B cell (primary cell): ENCODE data around the gene EDARADD. TPM values are rescaled to one million over a fixed set of nuclear protein-coding genes. Genes with fewer than 3 reads are reported as not detected.

Source experiments
- ATAC-seq: fragments of 200-7000 bp; cut with Tn5 transposase; one replicate; pipeline ENCODE4 v1.10.0; 2021; ENCODE audit warnings: low read depth, mild to moderate bottlenecking, moderate number of reproducible peaks, moderate library complexity
- CTCF ChIA-PET: fragments of 350-600 bp; sonication (Branson Sonifier 250); formaldehyde crosslinking; loops from one replicate; lab custom pipeline; 2021; ENCODE audit warnings: antibody characterized with exemption, inconsistent platforms; lab: Charles Lee
- POLR2A ChIA-PET: fragments of 350-600 bp; sonication (Branson Sonifier 250); formaldehyde crosslinking; loops from one replicate; lab custom pipeline; 2021; ENCODE audit warnings: antibody characterized with exemption; lab: Charles Lee
- DNase-seq: peaks from one replicate; pipeline ENCODE4 v3.0.0; 2013
- H2AFZ ChIP-seq: 2 replicates; pipeline ENCODE4 v1.6.1; 2012; ENCODE audit warnings: mild to moderate bottlenecking, low read depth, low read length; ENCODE audit not compliant: insufficient read depth, poor library complexity, severe bottlenecking
- H3K27ac ChIP-seq, 2 donors: 1 replicate in 1 of 2; 2 replicates in 1 of 2; pipeline ENCODE4 v1.5.1; 2012 to 2013; ENCODE audit warnings: low read length in 2 of 2, mild to moderate bottlenecking in 2 of 2, moderate library complexity in 1 of 2
- H3K27me3 ChIP-seq, 4 experiments: fragments of 200-600 bp in 1 of 4; sonication (generic) in 1 of 4; replicated peaks in 1 of 4; 1 replicate in 2 of 4; 2 replicates in 2 of 4; pipeline versions ENCODE4 v1.6.1 to v1.7.0; 2013 to 2016; ENCODE audit warnings: low read length in 3 of 4, mild to moderate bottlenecking in 2 of 4, mixed read lengths in 1 of 4, moderate library complexity in 1 of 4; ENCODE audit not compliant: insufficient read depth in 4 of 4, control insufficient read depth in 3 of 4; ENCODE audit errors: control extremely low read depth in 1 of 4
- H3K36me3 ChIP-seq, 2 experiments: replicated peaks in 1 of 2; 1 replicate in 1 of 2; 2 replicates in 1 of 2; pipeline versions ENCODE4 v1.6.1 to v1.7.1; 2013; ENCODE audit warnings: low read length in 1 of 2; ENCODE audit not compliant: insufficient read depth in 2 of 2, control insufficient read depth in 1 of 2; ENCODE audit errors: control extremely low read depth in 1 of 2, extremely low read depth in 1 of 2
- H3K4me1 ChIP-seq, 2 donors: fragments of 200-600 bp in 1 of 2; sonication (generic) in 1 of 2; 1 replicate in 1 of 2; 2 replicates in 1 of 2; pipeline versions ENCODE4 v1.5.1 to v1.6.1; 2013 to 2017; ENCODE audit warnings: low read length in 2 of 2; ENCODE audit not compliant: control insufficient read depth in 2 of 2, insufficient read depth in 2 of 2
- H3K4me2 ChIP-seq: replicated peaks from 2 replicates; pipeline ENCODE3; 2012; ENCODE audit warnings: mild to moderate bottlenecking, low read depth, low read length; ENCODE audit not compliant: poor library complexity, severe bottlenecking
- H3K4me3 ChIP-seq, 5 experiments: fragments of 200-600 bp in 1 of 5; sonication (generic) in 1 of 5; 1 replicate in 3 of 5; 2 replicates in 2 of 5; pipeline versions ENCODE4 v1.5.1 to v1.7.0; 2011 to 2016; ENCODE audit warnings: low read length in 4 of 5, mild to moderate bottlenecking in 4 of 5, low read depth in 2 of 5, control low read depth in 1 of 5, moderate library complexity in 1 of 5; ENCODE audit not compliant: insufficient read depth in 1 of 5; ENCODE audit errors: control extremely low read depth in 1 of 5, extremely low read depth in 1 of 5
- H3K79me2 ChIP-seq: fragments of 200-600 bp; sonication (generic); one replicate; pipeline ENCODE4 v1.6.0; 2016; ENCODE audit warnings: low read length; ENCODE audit not compliant: control insufficient read depth, insufficient read depth
- H3K9ac ChIP-seq: fragments of 200-600 bp; sonication (generic); 2 replicates; pipeline ENCODE4 v1.6.1; 2017; ENCODE audit warnings: mild to moderate bottlenecking, low read length, moderate library complexity
- H3K9me3 ChIP-seq, 3 donors: one replicate each; pipeline versions ENCODE4 v1.6.1 to v1.7.1; 2013; ENCODE audit warnings: low read length in 2 of 3; ENCODE audit not compliant: control insufficient read depth in 2 of 3, insufficient read depth in 1 of 3; ENCODE audit errors: control extremely low read depth in 1 of 3
- H4K20me1 ChIP-seq: 2 replicates; pipeline ENCODE4 v1.6.0; 2012; ENCODE audit warnings: mild to moderate bottlenecking, low read length; ENCODE audit not compliant: insufficient read depth, control insufficient read depth, poor library complexity, severe bottlenecking
- H3K27ac Mint-ChIP-seq: one replicate; pipeline ENCODE4 v1.8.0; 2021; ENCODE audit warnings: mixed read lengths
- H3K27me3 Mint-ChIP-seq: one replicate; pipeline ENCODE4 v1.8.0; 2021; ENCODE audit warnings: mixed read lengths
- H3K4me1 Mint-ChIP-seq: one replicate; pipeline ENCODE4 v1.8.0; 2021; ENCODE audit warnings: mixed read lengths
- H3K4me3 Mint-ChIP-seq: one replicate; pipeline ENCODE4 v1.8.0; 2021; ENCODE audit warnings: mixed read lengths
- H3K9me3 Mint-ChIP-seq: one replicate; pipeline ENCODE4 v1.8.0; 2022; ENCODE audit warnings: mixed read lengths; ENCODE audit not compliant: insufficient read depth
- CTCF ChIP-seq: fragments of 200-600 bp; IDR thresholded peaks from one replicate; pipeline ENCODE4 v1.8.0; 2022; ENCODE audit warnings: antibody characterized with exemption, mild to moderate bottlenecking
- EZH2 ChIP-seq: IDR thresholded peaks from 2 replicates; pipeline ENCODE4 v1.6.1; 2012; ENCODE audit warnings: borderline replicate concordance, low read depth, mild to moderate bottlenecking, moderate library complexity, low read length; ENCODE audit not compliant: insufficient read depth, poor library complexity, severe bottlenecking
- WGBS: methylation state at CpG from one replicate; pipeline ENCODE4 v1.1.5; 2013; ENCODE audit warnings: missing lambda C conversion rate; ENCODE audit not compliant: insufficient coverage; 5-methylcytosine and 5-hydroxymethylcytosine counted together
- intact Hi-C: fragments of 100-400 bp; cut with micrococcal nuclease; formaldehyde crosslinking; loops from one replicate; pipeline ENCODE4 v1.10.0; 2022
- polyA plus RNA-seq: library from polyadenylated mRNA; depleted of rRNA; stranded (reverse); fragments of >200 nt; gene quantifications from 2 replicates; pipeline ENCODE4 v1.2.3, GENCODE V29; 2012
- total RNA-seq, 2 donors: library from RNA; stranded (reverse); fragments of 120-200 nt in 1 of 2; gene quantifications; 1 replicate in 1 of 2; 2 replicates in 1 of 2; pipeline versions ENCODE4 v1.2.3 to v1.2.4, GENCODE V29; 2013 to 2022

EDARADD gene
- total and polyA plus RNA-seq, 2 donors (not counting 1 experiment from before 2014, with no cell fraction given), result 0.15 TPM; not detected in 1

DNA sequence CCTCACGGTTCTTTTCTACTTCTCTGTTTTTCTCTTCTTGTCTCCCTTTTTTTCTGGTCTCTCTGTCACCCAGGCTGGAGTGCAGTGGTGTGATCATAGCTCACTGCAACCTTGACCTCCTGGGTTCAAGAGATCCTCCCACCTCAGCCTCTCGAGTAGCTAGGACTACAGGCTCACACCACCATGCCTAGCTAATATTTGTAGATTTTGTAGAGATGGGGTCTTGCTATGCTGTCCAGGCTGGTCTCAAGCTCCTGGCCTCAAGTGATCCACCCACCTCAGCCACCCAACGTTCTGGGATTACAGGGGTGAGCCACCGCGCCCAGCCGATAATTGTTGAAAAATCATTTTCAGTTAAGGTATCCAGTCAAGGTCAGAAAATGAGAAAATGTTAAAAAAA lies 103.8 kb downstream of the EDARADD start:
- H3K79me2 ChIP-seq, result no peaks in the 10 kb centered on the region
- POLR2A ChIA-PET, result no interaction called here

GRCh38 chr1:236501093-236501492 lies 107.0 kb downstream of the EDARADD start:
- H3K27ac Mint-ChIP-seq, result no peak overlapping the region
- H3K4me2 ChIP-seq, result no peak overlapping the region
- ATAC-seq (no peak), DNase-seq (no peak)
- H3K9me3 Mint-ChIP-seq, result no peaks in the 10 kb centered on the region
- H3K36me3 ChIP-seq, result no peaks in the 10 kb centered on the region
- no peaks in the 10 kb centered on the region for H3K9me3 ChIP-seq
- H3K9ac ChIP-seq, result no peak overlapping the region
- peaks cover 9 to 12% of the 10 kb centered on the region in 2 donors for H3K4me1 ChIP-seq
- H3K27me3 ChIP-seq, result peaks cover 0 to 3% (median 1%) of the 10 kb centered on the region in 4 experiments
- no peak overlapping the region for H3K27ac ChIP-seq
- POLR2A ChIA-PET, result no interaction called here
- H4K20me1 ChIP-seq, result no peaks in the 10 kb centered on the region
- no peak overlapping the region for H3K4me3 ChIP-seq
- no peak overlapping the region for H3K4me3 Mint-ChIP-seq
- peaks cover 12% of the 10 kb centered on the region for H3K4me1 Mint-ChIP-seq
- no peaks in the 10 kb centered on the region for H3K79me2 ChIP-seq
- TF ChIP-seq CTCF, result no peak
- TF ChIP-seq EZH2, result no peak
- H3K27me3 Mint-ChIP-seq, result peaks cover 14% of the 10 kb centered on the region
- CTCF ChIA-PET, result interaction anchor here (1.0 to 1.1 kb wide), 2 partner anchors 11 to 15 kb away, joined by 3 to 4 read pairs; no protein-coding TSS in a partner anchor
- no peak overlapping the region for H2AFZ ChIP-seq
- intact Hi-C loops, result no loop called here
- 83% methylated on average over 3 of the region's 6 CpGs for WGBS

More for the DNA sequence above, 103.8 kb downstream of the EDARADD start:
- Histone ChIP-seq H4K20me1 (no peaks in the 10 kb centered on the region), H3K27me3 (peaks cover 0 to 3% (median 1%) of the 10 kb centered on the region in 4 experiments), H3K4me1 (peaks cover 5 to 7% of the 10 kb centered on the region in 2 donors), H3K27ac (no peak overlapping the region), H3K36me3 (no peaks in the 10 kb centered on the region), H3K4me2 (no peak overlapping the region), H2AFZ (no peak overlapping the region), H3K9ac (no peak overlapping the region), H3K9me3 (no peaks in the 10 kb centered on the region), H3K4me3 (no peak overlapping the region)
- TF ChIP-seq CTCF (no peak), EZH2 (no peak)
- no peaks in the 10 kb centered on the region for H3K9me3 Mint-ChIP-seq
- no peak overlapping the region for H3K27ac Mint-ChIP-seq
- peaks cover 7% of the 10 kb centered on the region for H3K4me1 Mint-ChIP-seq
- H3K4me3 Mint-ChIP-seq, result no peak overlapping the region
- DNase-seq, result no peak
- H3K27me3 Mint-ChIP-seq, result peaks cover 27% of the 10 kb centered on the region
- intact Hi-C loops, result no loop called here
- 90% methylated on average over 1 of the region's 6 CpGs for WGBS
- CTCF ChIA-PET, result interaction anchor here (1.2 kb wide), 1 partner anchor 9 kb away, joined by 3 read pairs; no protein-coding TSS in a partner anchor
- ATAC-seq, result no peak
